GM12878 (cell line): Measurements from ENCODE around the gene STEAP1B. TPM values are rescaled to one million over a fixed set of nuclear protein-coding genes. Genes with fewer than 3 reads are reported as not detected.

Experiments
- ATAC-seq: fragments of 200-7000 bp; cut with Tn5 transposase; 3 replicates; pipeline ENCODE4 v1.9.1; 2020; ENCODE audit warnings: mild to moderate bottlenecking, moderate library complexity
- BruUV-seq: library from RNA; stranded (reverse); fragments of 400-500 nt; replicated peaks from 2 replicates; lab custom pipeline; 2021; lab: Mats Ljungman, UMichigan
- CTCF ChIA-PET: fragments of 300-600 bp; sonication (Branson Sonifier 250); formaldehyde crosslinking; extraction: SDS; loops from one replicate; lab custom pipeline; 2021; ENCODE audit warnings: inconsistent platforms; lab: Yijun Ruan, JAX
- POLR2A ChIA-PET: fragments of 350-600 bp; formaldehyde crosslinking; extraction: SDS; loops from one replicate; lab custom pipeline; 2021; ENCODE audit warnings: inconsistent platforms; lab: Charles Lee
- RAD21 ChIA-PET: fragments of 300-600 bp; sonication (Branson Sonifier 250); formaldehyde crosslinking; loops from one replicate; lab custom pipeline; 2023; ENCODE audit warnings: antibody characterized with exemption; ENCODE audit not compliant: unreplicated experiment; lab: Charles Lee
- SMC1A ChIA-PET: fragments of 300-600 bp; sonication (Branson Sonifier 250); formaldehyde crosslinking; loops from one replicate; lab custom pipeline; 2023; ENCODE audit not compliant: unreplicated experiment, uncharacterized antibody; lab: Charles Lee
- DNase-seq: peaks from one replicate; pipeline ENCODE4 v3.0.0-alpha.2; 2011; ENCODE audit warnings: low read depth, low spot score
- FAIRE-seq: peaks from 3 replicates; lab custom pipeline; 2011; peaks lifted over from hg19 to GRCh38; lab: Jason Lieb, UNC
- H2AFZ ChIP-seq: 2 replicates; pipeline ENCODE4 v1.6.0; 2011; ENCODE audit warnings: low read depth, low read length, control low read depth; ENCODE audit not compliant: control insufficient read depth
- H3K27ac ChIP-seq: 2 replicates; pipeline ENCODE4 v1.5.1; 2011; ENCODE audit warnings: control low read depth; ENCODE audit not compliant: control insufficient read depth, insufficient read depth
- H3K27me3 ChIP-seq, 2 experiments: replicated peaks in 1 of 2; 2 replicates each; pipeline versions ENCODE4 v1.6.0 to v1.6.1; 2011; ENCODE audit warnings: low read length in 1 of 2; ENCODE audit not compliant: control insufficient read depth in 2 of 2, insufficient read depth in 2 of 2
- H3K36me3 ChIP-seq, 2 experiments: 2 replicates each; pipeline ENCODE4 v1.5.1; 2011; ENCODE audit warnings: low read length in 1 of 2; ENCODE audit not compliant: control insufficient read depth in 2 of 2, insufficient read depth in 2 of 2
- H3K4me1 ChIP-seq: 2 replicates; pipeline ENCODE4 v1.6.1; 2011; ENCODE audit warnings: mild to moderate bottlenecking, low read length, moderate library complexity, mixed read lengths; ENCODE audit not compliant: control insufficient read depth, insufficient read depth
- H3K4me2 ChIP-seq: 2 replicates; pipeline ENCODE4 v1.6.0; 2011; ENCODE audit warnings: control low read depth; ENCODE audit not compliant: control insufficient read depth, insufficient read depth
- H3K4me3 ChIP-seq: fragments of 200-600 bp; sonication (generic); 2 replicates; pipeline ENCODE4 v1.5.1; 2016
- H3K79me2 ChIP-seq: 2 replicates; pipeline ENCODE4 v1.6.0; 2011; ENCODE audit warnings: low read length; ENCODE audit not compliant: control insufficient read depth, insufficient read depth
- H3K9ac ChIP-seq: 2 replicates; pipeline ENCODE4 v1.8.0; 2011; ENCODE audit warnings: low read length, control low read depth, mixed read lengths; ENCODE audit not compliant: control insufficient read depth, insufficient read depth
- H3K9me3 ChIP-seq: replicated peaks from 3 replicates; pipeline ENCODE4 v1.5.1; 2011; ENCODE audit warnings: mild to moderate bottlenecking, low read length; ENCODE audit not compliant: control insufficient read depth, insufficient read depth
- H4K20me1 ChIP-seq: 2 replicates; pipeline ENCODE4 v1.6.0; 2011; ENCODE audit not compliant: control insufficient read depth, insufficient read depth
- ASH2L ChIP-seq: fragments of 300-600, 200-600 bp; sonication (generic); IDR thresholded peaks from 2 replicates; pipeline ENCODE4 v1.6.1; 2017; ENCODE audit warnings: low read depth, mild to moderate bottlenecking, borderline replicate concordance
- HDAC2 ChIP-seq: fragments of 200-600 bp; sonication (generic); IDR thresholded peaks from 2 replicates; pipeline ENCODE4 v1.6.1; 2017
- LARP7 ChIP-seq: fragments of 450-650 bp; IDR thresholded peaks from 2 replicates; pipeline ENCODE4 v1.6.1; 2017; ENCODE audit warnings: mild to moderate bottlenecking
- MEF2B ChIP-seq: fragments of 450-650 bp; IDR thresholded peaks from 2 replicates; pipeline ENCODE4 v1.6.1; 2018; ENCODE audit warnings: mild to moderate bottlenecking, moderate library complexity; ENCODE audit not compliant: partially characterized antibody, poor library complexity, severe bottlenecking
- NR2C2 ChIP-seq: IDR thresholded peaks from 2 replicates; pipeline ENCODE4 v1.6.1; 2011; ENCODE audit warnings: borderline replicate concordance, low read depth; ENCODE audit not compliant: control insufficient read depth, insufficient read length
- NR2F1 ChIP-seq: fragments of 450-650 bp; conservative IDR thresholded peaks from 2 replicates; pipeline ENCODE4 v1.6.1; 2017; ENCODE audit warnings: mild to moderate bottlenecking
- RAD51 ChIP-seq: fragments of 450-650 bp; IDR thresholded peaks from 2 replicates; pipeline ENCODE4 v1.6.1; 2016; ENCODE audit warnings: moderate library complexity, mild to moderate bottlenecking, inconsistent platforms
- RBBP5 ChIP-seq: fragments of 200-600 bp; sonication (generic); conservative IDR thresholded peaks from 2 replicates; pipeline ENCODE4 v1.6.1; 2016
- SRF ChIP-seq, 2 experiments: IDR thresholded peaks; 2 replicates each; pipeline ENCODE4 v1.6.1; 2011; ENCODE audit warnings: low read depth in 2 of 2, low read length in 2 of 2, mild to moderate bottlenecking in 1 of 2, moderate library complexity in 1 of 2
- ZNF274 ChIP-seq: IDR thresholded peaks from one replicate; pipeline ENCODE4 v1.8.0; 2011; ENCODE audit not compliant: insufficient read length, insufficient read depth
- WGBS: methylation state at CpG from one replicate; pipeline ENCODE4 v1.1.6; 2016; ENCODE audit warnings: low lambda C conversion rate; ENCODE audit not compliant: insufficient replicate concordance, insufficient coverage; ENCODE audit errors: missing lambda C conversion rate; 5-methylcytosine and 5-hydroxymethylcytosine counted together
- in situ Hi-C: fragments of 300-500 bp; cut with MboI; formaldehyde crosslinking; loops from 9 replicates; pipeline ENCODE4 v1.14.3; 2018; ENCODE audit warnings: mixed read lengths
- intact Hi-C: fragments of 100-400 bp; cut with micrococcal nuclease; formaldehyde crosslinking; loops from one replicate; pipeline ENCODE4 v1.14.2; 2022; ENCODE audit not compliant: unreplicated experiment
- polyA plus RNA-seq, 11 experiments: library from polyadenylated mRNA; depleted of rRNA in 4 of 11; unstranded in 6 of 11; stranded (reverse) in 5 of 11; fragments of >200 nt; fragmentation: Nextera tagmentation in 4 of 11; fragmentation: Illumina TruSeq in 1 of 11; extraction: Ambion mirVana in 4 of 11; extraction: Trizol in 1 of 11; gene quantifications; 1 replicate in 1 of 11; 2 replicates in 10 of 11; pipeline versions ENCODE4 v1.2.1 to v1.2.3, GENCODE V29; 2011 to 2016; ENCODE audit warnings: inconsistent platforms in 2 of 11, missing spikeins in 2 of 11, low read depth in 1 of 11
- total RNA-seq, 4 experiments: library from RNA; depleted of rRNA in 3 of 4; stranded (reverse); fragments of >200 nt in 3 of 4; fragmentation: Illumina TruSeq in 1 of 4; extraction: Trizol in 1 of 4; gene quantifications; 2 replicates each; pipeline versions ENCODE4 v1.2.1 to v1.2.3, GENCODE V29; 2013 to 2021
- TF ChIP-seq, protein P1 (sequence below): IDR thresholded peaks from 2 replicates; pipeline ENCODE4 v1.6.1; 2011; ENCODE audit warnings: low read depth, low read length, improper control_type of control experiment, borderline replicate concordance

Gene STEAP1B
- total and polyA plus RNA-seq, 10 of the 15 experiments (the other 5 are each of a cell fraction or from before 2014, with no cell fraction given): 0.14 TPM; not detected in 9

DNA sequence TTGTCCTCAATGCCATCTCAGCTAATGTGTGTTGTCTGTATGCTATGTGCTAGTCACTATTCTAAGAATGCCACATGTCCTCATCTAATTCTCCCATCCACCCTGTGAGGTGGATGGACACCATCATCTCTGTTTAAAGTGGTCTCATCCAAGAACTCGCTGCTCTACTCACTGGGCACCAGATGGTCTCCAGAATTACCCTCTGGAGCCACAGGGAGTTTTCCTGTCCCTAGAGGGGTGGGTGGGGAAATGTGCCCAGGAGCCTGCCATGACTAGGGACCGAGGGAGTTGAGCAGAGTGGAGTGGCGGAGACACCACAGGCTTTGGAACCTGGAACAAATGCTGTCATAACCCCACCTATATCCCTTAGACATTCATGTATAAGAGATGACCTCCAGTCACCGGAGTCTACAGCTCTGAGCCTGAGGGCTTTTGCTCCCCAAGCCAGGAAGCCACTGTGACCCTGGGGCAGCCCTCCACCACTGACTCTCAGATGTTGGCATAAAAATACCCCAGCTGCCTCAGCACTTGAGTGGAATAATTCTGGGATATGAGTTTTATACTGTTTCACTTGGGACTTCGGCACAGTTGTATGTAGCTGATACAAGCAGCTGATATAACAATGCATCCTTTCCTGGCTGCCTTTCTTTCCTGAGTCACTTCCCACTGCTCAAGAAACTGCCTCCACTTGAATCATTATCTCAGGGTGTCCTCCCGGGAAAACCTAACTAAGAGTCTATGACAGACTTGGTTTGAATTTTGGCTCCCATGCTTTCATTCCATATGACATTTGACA, 81.5 kb downstream of the STEAP1B start (continued):
- TF ChIP-seq ZNF274 (no peak), LARP7 (no peak), SRF (IDR thresholded peaks at IDR 0.05; ENCODE audit: low read depth in 2 of 2, low read length in 2 of 2) (no peak), RBBP5 (no peak)

DNA sequence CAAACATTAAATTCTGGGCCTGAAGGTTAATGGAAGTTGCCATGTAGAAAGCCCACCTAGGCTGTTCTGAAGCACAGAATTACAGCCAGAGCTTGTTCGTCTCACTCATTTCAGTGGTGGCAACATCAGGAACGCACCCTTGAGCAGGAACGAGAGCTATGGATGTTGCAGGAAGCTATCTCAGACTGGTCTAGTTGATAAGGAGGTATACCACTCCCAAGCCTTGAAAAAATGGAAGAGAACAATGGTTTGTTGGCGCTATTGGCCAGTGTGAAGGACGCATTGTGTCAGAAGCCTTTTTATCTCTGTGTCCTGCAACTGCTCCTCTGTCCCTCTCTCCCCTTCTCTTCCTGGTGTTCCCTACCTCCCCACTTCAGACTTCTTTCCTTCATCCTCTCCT, 82.1 kb downstream of the STEAP1B start:
- no peak for FAIRE-seq
- SMC1A ChIA-PET: interaction anchor here (1.1 kb wide), 1 partner anchor 21 kb away, joined by 4 read pairs; no protein-coding TSS in a partner anchor
- TF ChIP-seq MEF2B: no peak
- no peak for TF ChIP-seq LARP7
- TF ChIP-seq NR2F1: no peak
- TF ChIP-seq, protein P1, sequence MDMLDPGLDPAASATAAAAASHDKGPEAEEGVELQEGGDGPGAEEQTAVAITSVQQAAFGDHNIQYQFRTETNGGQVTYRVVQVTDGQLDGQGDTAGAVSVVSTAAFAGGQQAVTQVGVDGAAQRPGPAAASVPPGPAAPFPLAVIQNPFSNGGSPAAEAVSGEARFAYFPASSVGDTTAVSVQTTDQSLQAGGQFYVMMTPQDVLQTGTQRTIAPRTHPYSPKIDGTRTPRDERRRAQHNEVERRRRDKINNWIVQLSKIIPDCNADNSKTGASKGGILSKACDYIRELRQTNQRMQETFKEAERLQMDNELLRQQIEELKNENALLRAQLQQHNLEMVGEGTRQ: no peak
- TF ChIP-seq HDAC2: no peak
- TF ChIP-seq NR2C2: no peak
- TF ChIP-seq ASH2L: no peak
- TF ChIP-seq RAD51: no peak
- TF ChIP-seq, all 136 proteins: peak for 0
- intact Hi-C loops (no loop called here), in situ Hi-C loops (no loop called here)
- BruUV-seq: no TSS peak
- no peak overlapping the region for H2AFZ ChIP-seq
- no peaks in the 10 kb centered on the region; a peak in 1 of 4 replicates for H3K27me3 ChIP-seq
- no peak overlapping the region for H3K9ac ChIP-seq
- WGBS: 36% methylated on average over 5 of the region's 5 CpGs
- ChIA-PET CTCF (no interaction called here), RAD21 (no interaction called here), POLR2A (no interaction called here)
- H3K4me1 ChIP-seq: no peaks in the 10 kb centered on the region
- no peaks in the 10 kb centered on the region for H3K79me2 ChIP-seq
- H3K4me3 ChIP-seq: no peak overlapping the region
- ATAC-seq: no peak
- no peaks in the 10 kb centered on the region for H3K36me3 ChIP-seq
- no peak overlapping the region for H3K4me2 ChIP-seq
- H4K20me1 ChIP-seq: no peaks in the 10 kb centered on the region
- no peaks in the 10 kb centered on the region for H3K9me3 ChIP-seq
- DNase-seq: no peak
- no peak overlapping the region for H3K27ac ChIP-seq
